Skeletal muscle tissue (tissue), 4 donors: ENCODE measurements around the gene SPTBN4. TPM values are rescaled to one million over a fixed set of nuclear protein-coding genes. Genes with fewer than 3 reads are reported as not detected.
"Not testable (repeated sequence)": the region's sequence is repeated elsewhere in the genome, so short reads cannot be mapped to it uniquely, and the experiment has no call there.

ENCODE experiments used
- H3K27ac ChIP-seq: one replicate; pipeline ENCODE4 v1.7.0; 2013; ENCODE audit warnings: mild to moderate bottlenecking, low read depth, low read length, inconsistent platforms
- H3K27me3 ChIP-seq, 3 donors: one replicate each; pipeline ENCODE4 v1.7.0; 2013; ENCODE audit warnings: low read length in 3 of 3; ENCODE audit not compliant: control insufficient read depth in 3 of 3, insufficient read depth in 3 of 3
- H3K36me3 ChIP-seq, 3 donors: one replicate each; pipeline ENCODE4 v1.7.0; 2013; ENCODE audit warnings: low read length in 3 of 3; ENCODE audit not compliant: control insufficient read depth in 3 of 3, insufficient read depth in 3 of 3
- H3K4me1 ChIP-seq, 3 donors: one replicate each; pipeline ENCODE4 v1.7.0; 2013; ENCODE audit warnings: low read length in 3 of 3, mild to moderate bottlenecking in 3 of 3; ENCODE audit not compliant: control insufficient read depth in 3 of 3, insufficient read depth in 3 of 3
- H3K4me3 ChIP-seq, 3 donors: one replicate each; pipeline ENCODE4 v1.7.0; 2013; ENCODE audit warnings: low read length in 3 of 3
- H3K9ac ChIP-seq, 3 donors: one replicate each; pipeline ENCODE4 v1.7.0; 2013; ENCODE audit warnings: low read length in 3 of 3, mild to moderate bottlenecking in 3 of 3, moderate library complexity in 2 of 3, low read depth in 1 of 3
- H3K9me3 ChIP-seq, 3 donors: one replicate each; pipeline ENCODE4 v1.7.0; 2013; ENCODE audit warnings: low read length in 3 of 3; ENCODE audit not compliant: control insufficient read depth in 3 of 3
- total RNA-seq: library from RNA; depleted of rRNA; stranded (reverse); fragments of >200 nt; gene quantifications from one replicate; pipeline ENCODE4 v1.2.3, GENCODE V29; 2014
- donor health status: Osteomylitis.

SPTBN4 gene
- total RNA-seq, 1 donor from 2014 or later, result 0.52 TPM

GRCh38 chr19:40511487-40511886 is 44.7 kb downstream of the SPTBN4 start:
- H3K4me3 ChIP-seq, result no peak overlapping the region
- no peaks in the 10 kb centered on the region for H3K9me3 ChIP-seq
- no peak overlapping the region for H3K27ac ChIP-seq
- peaks cover 18 to 28% (median 18%) of the 10 kb centered on the region in 3 donors for H3K27me3 ChIP-seq
- H3K4me1 ChIP-seq, result peaks cover 3 to 11% (median 5%) of the 10 kb centered on the region in 3 donors
- peaks cover 0 to 8% (median 0%) of the 10 kb centered on the region in 3 donors for H3K36me3 ChIP-seq
- no peak overlapping the region for H3K9ac ChIP-seq

GRCh38 chr19:40512110-40512472 is 45.3 kb downstream of the SPTBN4 start:
- Histone ChIP-seq H3K9ac (peak overlapping the region in 1 of 3 donors; percentile 40), H3K4me1 (peaks cover 3 to 11% (median 5%) of the 10 kb centered on the region in 3 donors), H3K4me3 (peak overlapping the region in 2 of 3 donors; percentile 14 to 49), H3K27me3 (peaks cover 18 to 28% (median 18%) of the 10 kb centered on the region in 3 donors), H3K36me3 (peaks cover 0 to 8% (median 0%) of the 10 kb centered on the region in 3 donors), H3K27ac (no peak overlapping the region), H3K9me3 (no peaks in the 10 kb centered on the region)

- H3K4me3 ChIP-seq, result peak overlapping the region; percentile 14 to 49 (median 49)
- H3K9me3 ChIP-seq, result no peaks in the 10 kb centered on the region
- peak overlapping the region in 1 of 3 donors; percentile 40 for H3K9ac ChIP-seq
- peaks cover 0 to 8% (median 0%) of the 10 kb centered on the region in 3 donors for H3K36me3 ChIP-seq
- H3K27me3 ChIP-seq, result peaks cover 18 to 28% (median 18%) of the 10 kb centered on the region in 3 donors
- H3K4me1 ChIP-seq, result peaks cover 3 to 11% (median 5%) of the 10 kb centered on the region in 3 donors
- H3K27ac ChIP-seq, result no peak overlapping the region
Measured at GRCh38 chr19:40512473-40513344, 45.9 kb downstream of the SPTBN4 start.

- H3K9ac ChIP-seq, result peak overlapping the region in 1 of 3 donors; percentile 40
- peaks cover 3 to 11% (median 5%) of the 10 kb centered on the region in 3 donors for H3K4me1 ChIP-seq
- H3K9me3 ChIP-seq, result no peaks in the 10 kb centered on the region
- H3K27me3 ChIP-seq, result peaks cover 18 to 28% (median 18%) of the 10 kb centered on the region in 3 donors
- peaks cover 0 to 8% (median 0%) of the 10 kb centered on the region in 3 donors for H3K36me3 ChIP-seq
- H3K27ac ChIP-seq, result no peak overlapping the region
- H3K4me3 ChIP-seq, result no peak overlapping the region
Measured at GRCh38 chr19:40513345-40513678, 46.5 kb downstream of the SPTBN4 start.

- H3K27ac ChIP-seq, result no peak overlapping the region
- no peaks in the 10 kb centered on the region for H3K9me3 ChIP-seq
- H3K9ac ChIP-seq, result no peak overlapping the region
- H3K4me3 ChIP-seq, result no peak overlapping the region
- H3K27me3 ChIP-seq, result peaks cover 18 to 28% (median 18%) of the 10 kb centered on the region in 3 donors
- H3K36me3 ChIP-seq, result peaks cover 0 to 8% (median 0%) of the 10 kb centered on the region in 3 donors
- peaks cover 3 to 11% (median 5%) of the 10 kb centered on the region in 3 donors for H3K4me1 ChIP-seq
Measured at GRCh38 chr19:40513741-40514315, 47.0 kb downstream of the SPTBN4 start.

- Histone ChIP-seq H3K9me3 (no peaks in the 10 kb centered on the region), H3K36me3 (peaks cover 0 to 2% (median 0%) of the 10 kb centered on the region in 3 donors), H3K27ac (no peak overlapping the region), H3K4me1 (peaks cover 5 to 11% (median 6%) of the 10 kb centered on the region in 3 donors), H3K4me3 (no peak overlapping the region), H3K9ac (no peak overlapping the region), H3K27me3 (peaks cover 18 to 31% (median 22%) of the 10 kb centered on the region in 3 donors)
Measured at GRCh38 chr19:40517248-40517647, 50.4 kb downstream of the SPTBN4 start.

GRCh38 chr19:40519352-40520322 is 52.8 kb downstream of the SPTBN4 start:
- no peaks in the 10 kb centered on the region for H3K9me3 ChIP-seq
- peaks cover 0 to 3% (median 0%) of the 10 kb centered on the region in 3 donors for H3K4me1 ChIP-seq
- H3K9ac ChIP-seq, result no peak overlapping the region
- no peak overlapping the region for H3K27ac ChIP-seq
- H3K27me3 ChIP-seq, result peaks cover 3 to 10% (median 6%) of the 10 kb centered on the region in 3 donors
- peaks cover 0 to 2% (median 0%) of the 10 kb centered on the region in 3 donors for H3K36me3 ChIP-seq
- no peak overlapping the region for H3K4me3 ChIP-seq

GRCh38 chr19:40521276-40521675 is 54.5 kb downstream of the SPTBN4 start:
- Histone ChIP-seq H3K9ac (no peak overlapping the region), H3K36me3 (no peaks in the 10 kb centered on the region), H3K4me1 (peaks cover 0 to 3% (median 0%) of the 10 kb centered on the region in 3 donors), H3K4me3 (no peak overlapping the region), H3K27ac (no peak overlapping the region), H3K27me3 (peaks cover 3 to 7% (median 6%) of the 10 kb centered on the region in 3 donors), H3K9me3 (no peaks in the 10 kb centered on the region)

GRCh38 chr19:40521900-40522299 is 55.1 kb downstream of the SPTBN4 start:
- not testable (repeated sequence) for H3K36me3 ChIP-seq, H3K9ac ChIP-seq, H3K4me1 ChIP-seq, H3K4me3 ChIP-seq, H3K27ac ChIP-seq, H3K27me3 ChIP-seq, H3K9me3 ChIP-seq
